ENCODE measurements around the gene ATG7.

The ATG7 gene

DNA sequence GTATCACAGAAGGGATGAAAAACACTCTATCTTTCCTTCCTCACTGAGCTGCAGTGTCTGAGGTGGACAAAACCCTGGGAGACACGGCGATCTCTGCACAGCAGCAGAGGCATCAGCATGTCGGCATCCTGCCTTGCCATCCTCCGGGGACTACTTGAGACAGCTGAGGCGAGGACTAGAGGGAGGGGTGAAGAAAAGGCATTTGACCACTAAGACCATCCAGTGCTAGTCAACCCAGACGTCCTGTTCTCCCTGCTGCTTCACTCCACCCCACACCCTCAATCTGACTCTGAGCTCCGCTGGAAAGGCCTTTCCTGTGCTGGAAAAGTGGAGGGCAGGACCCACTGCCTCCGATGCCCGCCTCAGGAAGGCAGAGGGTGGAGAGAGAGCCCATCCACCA, 304.3 kb downstream of the ATG7 start:
- TF ChIP-seq, protein P1, sequence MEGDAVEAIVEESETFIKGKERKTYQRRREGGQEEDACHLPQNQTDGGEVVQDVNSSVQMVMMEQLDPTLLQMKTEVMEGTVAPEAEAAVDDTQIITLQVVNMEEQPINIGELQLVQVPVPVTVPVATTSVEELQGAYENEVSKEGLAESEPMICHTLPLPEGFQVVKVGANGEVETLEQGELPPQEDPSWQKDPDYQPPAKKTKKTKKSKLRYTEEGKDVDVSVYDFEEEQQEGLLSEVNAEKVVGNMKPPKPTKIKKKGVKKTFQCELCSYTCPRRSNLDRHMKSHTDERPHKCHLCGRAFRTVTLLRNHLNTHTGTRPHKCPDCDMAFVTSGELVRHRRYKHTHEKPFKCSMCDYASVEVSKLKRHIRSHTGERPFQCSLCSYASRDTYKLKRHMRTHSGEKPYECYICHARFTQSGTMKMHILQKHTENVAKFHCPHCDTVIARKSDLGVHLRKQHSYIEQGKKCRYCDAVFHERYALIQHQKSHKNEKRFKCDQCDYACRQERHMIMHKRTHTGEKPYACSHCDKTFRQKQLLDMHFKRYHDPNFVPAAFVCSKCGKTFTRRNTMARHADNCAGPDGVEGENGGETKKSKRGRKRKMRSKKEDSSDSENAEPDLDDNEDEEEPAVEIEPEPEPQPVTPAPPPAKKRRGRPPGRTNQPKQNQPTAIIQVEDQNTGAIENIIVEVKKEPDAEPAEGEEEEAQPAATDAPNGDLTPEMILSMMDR (conservative IDR thresholded peaks at IDR 0.05; ENCODE audit: low read depth, low read length), result no peak
- Histone ChIP-seq H3K4me1 (ENCODE audit: low read depth, poor library complexity, severe bottlenecking) (no peaks in the 10 kb centered on the region), H3K4me3 (IDR thresholded peaks at IDR 0.05; ENCODE audit: insufficient read depth, low read depth, low read length) (no peak overlapping the region), H3K27ac (no peak overlapping the region), H2AFZ (ENCODE audit: low read depth) (no peak overlapping the region), H3K79me2 (ENCODE audit: insufficient read depth, low read depth) (no peaks in the 10 kb centered on the region), H3K4me2 (no peak overlapping the region), H4K20me1 (ENCODE audit: insufficient read depth) (no peaks in the 10 kb centered on the region), H3K9ac (no peak overlapping the region), H3K36me3 (ENCODE audit: insufficient read depth) (no peaks in the 10 kb centered on the region), H3K27me3 (ENCODE audit: insufficient read depth, low read depth) (no peaks in the 10 kb centered on the region)

DNA sequence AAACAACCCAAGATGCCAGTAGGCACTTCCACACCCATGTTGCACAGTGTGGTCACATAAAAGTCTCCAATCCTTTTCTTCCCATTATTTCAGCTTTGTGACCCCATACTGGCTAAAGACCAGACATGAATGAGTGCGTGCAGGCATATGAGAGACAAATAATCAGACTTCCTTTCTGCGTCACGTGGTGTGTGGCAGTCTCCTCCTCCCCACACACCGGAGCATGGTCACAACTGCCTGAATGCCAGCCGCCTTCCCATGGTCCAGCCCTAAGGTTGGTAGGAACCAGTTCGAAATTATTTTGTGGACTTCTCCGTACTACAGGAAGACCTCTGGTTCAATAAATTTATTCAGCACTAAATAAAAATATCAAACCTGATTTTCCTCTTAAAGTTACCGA, 306.0 kb downstream of the ATG7 start:
- H3K27me3 ChIP-seq (ENCODE audit: insufficient read depth, low read depth), result no peaks in the 10 kb centered on the region
- H3K4me1 ChIP-seq (ENCODE audit: low read depth, poor library complexity, severe bottlenecking), result no peaks in the 10 kb centered on the region
- no peaks in the 10 kb centered on the region for H3K36me3 ChIP-seq (ENCODE audit: insufficient read depth)
- no peak overlapping the region for H2AFZ ChIP-seq (ENCODE audit: low read depth)
- H3K27ac ChIP-seq, result no peak overlapping the region
- no peaks in the 10 kb centered on the region for H4K20me1 ChIP-seq (ENCODE audit: insufficient read depth)
- TF ChIP-seq, protein P1 (conservative IDR thresholded peaks at IDR 0.05; ENCODE audit: low read depth, low read length), result no peak
- H3K4me3 ChIP-seq (IDR thresholded peaks at IDR 0.05; ENCODE audit: insufficient read depth, low read depth, low read length), result no peak overlapping the region
- H3K9ac ChIP-seq, result no peak overlapping the region
- H3K4me2 ChIP-seq, result no peak overlapping the region
- no peaks in the 10 kb centered on the region for H3K79me2 ChIP-seq (ENCODE audit: insufficient read depth, low read depth)

DNA sequence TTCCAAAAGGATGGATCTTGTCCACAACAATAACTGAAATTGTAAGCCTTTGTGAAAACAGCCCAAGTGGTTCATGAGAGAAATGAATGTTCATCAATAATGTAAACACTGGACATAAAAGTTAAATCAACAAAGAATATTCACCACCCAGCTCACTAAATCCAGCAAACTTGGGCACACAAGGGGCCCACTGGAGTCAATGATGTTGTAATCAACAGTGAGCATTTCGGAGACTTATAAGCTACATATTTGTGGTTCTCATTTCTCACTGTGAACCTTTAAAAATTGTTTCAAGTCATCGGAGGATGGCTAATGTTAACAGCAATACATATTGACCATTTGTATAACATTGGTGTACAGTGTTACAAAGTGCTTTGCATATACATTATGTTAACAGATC, 308.4 kb downstream of the ATG7 start:
- Histone ChIP-seq H3K4me3 (IDR thresholded peaks at IDR 0.05; ENCODE audit: insufficient read depth, low read depth, low read length) (no peak overlapping the region), H3K27me3 (ENCODE audit: insufficient read depth, low read depth) (no peaks in the 10 kb centered on the region), H2AFZ (ENCODE audit: low read depth) (no peak overlapping the region), H3K4me1 (ENCODE audit: low read depth, poor library complexity, severe bottlenecking) (no peaks in the 10 kb centered on the region), H3K79me2 (ENCODE audit: insufficient read depth, low read depth) (no peaks in the 10 kb centered on the region), H3K36me3 (ENCODE audit: insufficient read depth) (no peaks in the 10 kb centered on the region), H3K4me2 (no peak overlapping the region), H3K9ac (no peak overlapping the region), H3K27ac (no peak overlapping the region), H4K20me1 (ENCODE audit: insufficient read depth) (no peaks in the 10 kb centered on the region)
- TF ChIP-seq, protein P1 (conservative IDR thresholded peaks at IDR 0.05; ENCODE audit: low read depth, low read length), result no peak

DNA sequence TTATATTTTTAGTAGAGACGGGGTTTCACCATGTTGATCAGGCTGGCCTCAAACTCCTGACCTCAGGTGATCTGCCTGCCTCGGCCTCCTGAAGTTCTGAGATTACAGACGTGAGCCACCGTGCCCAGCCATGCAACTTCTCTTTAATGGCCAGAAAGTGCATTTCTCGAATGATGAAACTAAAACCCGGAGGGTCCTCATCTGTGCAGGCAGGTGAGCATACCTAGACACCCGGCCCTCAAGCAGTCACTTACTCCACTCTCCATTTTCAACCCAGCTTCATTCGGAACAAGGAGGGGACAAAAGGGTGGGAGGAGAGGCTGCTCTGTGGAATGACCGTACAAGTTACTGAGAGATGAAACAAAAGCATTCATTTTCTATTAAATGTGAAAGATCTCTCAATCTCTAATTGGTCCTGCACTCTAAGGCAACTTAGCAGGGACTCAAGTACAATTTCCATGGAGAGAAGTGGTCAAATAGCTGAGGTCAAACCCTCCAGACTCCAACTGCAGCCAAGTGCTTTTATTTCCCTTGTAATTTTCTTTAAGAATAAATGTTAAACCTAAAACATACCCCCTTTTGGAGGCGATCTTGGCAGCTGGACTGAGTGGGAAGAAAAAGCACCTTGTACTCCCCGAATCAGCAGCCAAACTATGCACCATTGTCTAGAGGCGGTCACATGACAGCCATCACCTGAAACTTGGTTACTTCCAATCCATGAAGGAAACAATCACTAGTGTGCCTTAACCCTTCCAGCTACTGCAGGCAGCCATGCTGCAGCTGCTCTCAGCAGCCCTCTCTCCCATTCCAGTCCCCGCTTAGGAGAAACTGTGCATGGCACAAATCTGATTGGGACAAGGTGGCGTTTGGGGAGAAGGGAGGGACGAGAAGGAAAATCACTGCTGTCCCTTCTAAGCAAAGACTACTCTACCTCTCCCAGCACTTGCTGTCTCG, 309.3 kb downstream of the ATG7 start:
- Histone ChIP-seq H3K4me1 (ENCODE audit: low read depth, poor library complexity, severe bottlenecking) (no peaks in the 10 kb centered on the region), H3K79me2 (ENCODE audit: insufficient read depth, low read depth) (no peaks in the 10 kb centered on the region), H2AFZ (ENCODE audit: low read depth) (no peak overlapping the region), H3K9ac (no peak overlapping the region), H3K4me3 (IDR thresholded peaks at IDR 0.05; ENCODE audit: insufficient read depth, low read depth, low read length) (no peak overlapping the region), H3K27me3 (ENCODE audit: insufficient read depth, low read depth) (no peaks in the 10 kb centered on the region), H4K20me1 (ENCODE audit: insufficient read depth) (no peaks in the 10 kb centered on the region), H3K27ac (no peak overlapping the region), H3K36me3 (ENCODE audit: insufficient read depth) (no peaks in the 10 kb centered on the region), H3K4me2 (no peak overlapping the region)
- TF ChIP-seq, protein P1 (conservative IDR thresholded peaks at IDR 0.05; ENCODE audit: low read depth, low read length), result no peak
